ENCODE measurements around the gene SESN1. TPM values are rescaled to one million over a fixed set of nuclear protein-coding genes. Genes with fewer than 3 reads are reported as not detected.

The SESN1 gene
- total RNA-seq, 3 donors from 2014 or later: 23.5 to 42.6 (median 32.8) TPM

GRCh38 chr6:108996208-108996607, 98.4 kb downstream of the SESN1 start:
- H3K4me3 ChIP-seq: no peak overlapping the region
- H3K9me3 ChIP-seq: no peaks in the 10 kb centered on the region
- no peak for DNase-seq
- ATAC-seq: no peak
- TF ChIP-seq CTCF (IDR thresholded peaks at IDR 0.05): no peak
- intact Hi-C loops (cut with DNase I, micrococcal nuclease): no loop called here
- H3K36me3 ChIP-seq (ENCODE audit: low read depth): no peaks in the 10 kb centered on the region
- H3K4me1 ChIP-seq (ENCODE audit: low read depth): no peaks in the 10 kb centered on the region

- no peak for ATAC-seq
- H3K36me3 ChIP-seq (ENCODE audit: low read depth): no peaks in the 10 kb centered on the region
These were observed 99.3 kb downstream of the SESN1 start for GRCh38 chr6:108995296-108995695.

GRCh38 chr6:108993876-108994275, 100.8 kb downstream of the SESN1 start:
- ATAC-seq: no peak
- no peaks in the 10 kb centered on the region for H3K36me3 ChIP-seq (ENCODE audit: low read depth)
- H3K4me1 ChIP-seq (ENCODE audit: low read depth): peaks cover 5% of the 10 kb centered on the region
- no peaks in the 10 kb centered on the region for H3K9me3 ChIP-seq
- intact Hi-C loops (cut with DNase I, micrococcal nuclease): no loop called here
- TF ChIP-seq CTCF (IDR thresholded peaks at IDR 0.05): no peak
- DNase-seq: no peak
- no peak overlapping the region for H3K4me3 ChIP-seq

More at GRCh38 chr6:108995296-108995695, 99.3 kb downstream of the SESN1 start:
- intact Hi-C loops (cut with DNase I, micrococcal nuclease): no loop called here
- Histone ChIP-seq H3K4me3 (no peak overlapping the region), H3K9me3 (no peaks in the 10 kb centered on the region), H3K4me1 (ENCODE audit: low read depth) (peaks cover 3% of the 10 kb centered on the region)
- no peak for DNase-seq
- no peak for TF ChIP-seq CTCF (IDR thresholded peaks at IDR 0.05)

- Histone ChIP-seq H3K36me3 (ENCODE audit: low read depth) (no peaks in the 10 kb centered on the region), H3K4me1 (ENCODE audit: low read depth) (peaks cover 5% of the 10 kb centered on the region), H3K9me3 (no peaks in the 10 kb centered on the region), H3K4me3 (no peak overlapping the region)
- intact Hi-C loops (cut with DNase I, micrococcal nuclease): no loop called here
- ATAC-seq: peak; percentile 84
- no peak for TF ChIP-seq CTCF (IDR thresholded peaks at IDR 0.05)
- DNase-seq: peak in 1 of 3 donors; percentile 67
These were observed 104.9 kb downstream of the SESN1 start for GRCh38 chr6:108989700-108990099.

- Histone ChIP-seq H3K9me3 (no peaks in the 10 kb centered on the region), H3K4me3 (no peak overlapping the region), H3K36me3 (ENCODE audit: low read depth) (no peaks in the 10 kb centered on the region), H3K4me1 (ENCODE audit: low read depth) (peaks cover 5% of the 10 kb centered on the region)
- no peak for TF ChIP-seq CTCF (IDR thresholded peaks at IDR 0.05)
- intact Hi-C loops (cut with DNase I, micrococcal nuclease): no loop called here
- ATAC-seq (no peak), DNase-seq (no peak)
These were observed 105.9 kb downstream of the SESN1 start for GRCh38 chr6:108988765-108989164.

GRCh38 chr6:108988296-108988695, 106.3 kb downstream of the SESN1 start:
- DNase-seq (no peak), ATAC-seq (no peak)
- Histone ChIP-seq H3K36me3 (ENCODE audit: low read depth) (no peaks in the 10 kb centered on the region), H3K4me3 (no peak overlapping the region), H3K9me3 (no peaks in the 10 kb centered on the region), H3K4me1 (ENCODE audit: low read depth) (peaks cover 5% of the 10 kb centered on the region)
- intact Hi-C loops (cut with DNase I, micrococcal nuclease): no loop called here
- no peak for TF ChIP-seq CTCF (IDR thresholded peaks at IDR 0.05)

Measured in mucosa of descending colon (tissue), 3 donors.